ENCODE measurements around the gene NYAP2.

NYAP2 gene

GRCh38 chr2:225569995-225570394 is 170.5 kb downstream of the NYAP2 start:
- no peak for DNase-seq

- DNase-seq: no peak
Measured at GRCh38 chr2:225573603-225574002, 174.1 kb downstream of the NYAP2 start.

- no peak for DNase-seq
Measured at GRCh38 chr2:225574582-225575138, 175.2 kb downstream of the NYAP2 start.

DNA sequence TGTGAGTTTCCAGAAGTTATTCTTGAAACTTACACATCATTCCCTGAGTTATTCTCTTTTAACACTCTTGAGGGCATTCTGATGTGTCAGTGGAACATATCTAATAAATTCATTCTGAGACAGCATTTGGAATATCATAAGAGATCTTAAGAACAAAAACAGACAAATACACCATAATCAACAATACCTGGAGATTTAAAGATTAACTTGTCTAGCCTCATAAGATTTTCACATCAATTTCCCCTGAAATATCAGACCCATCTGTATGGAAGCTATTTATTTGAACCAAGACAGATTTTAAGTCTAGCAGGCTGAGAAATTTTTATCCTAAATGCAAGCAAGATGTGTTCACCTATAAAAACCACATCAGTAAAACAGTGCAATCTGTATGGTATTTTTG is 181.6 kb downstream of the NYAP2 start:
- DNase-seq: no peak

DNA sequence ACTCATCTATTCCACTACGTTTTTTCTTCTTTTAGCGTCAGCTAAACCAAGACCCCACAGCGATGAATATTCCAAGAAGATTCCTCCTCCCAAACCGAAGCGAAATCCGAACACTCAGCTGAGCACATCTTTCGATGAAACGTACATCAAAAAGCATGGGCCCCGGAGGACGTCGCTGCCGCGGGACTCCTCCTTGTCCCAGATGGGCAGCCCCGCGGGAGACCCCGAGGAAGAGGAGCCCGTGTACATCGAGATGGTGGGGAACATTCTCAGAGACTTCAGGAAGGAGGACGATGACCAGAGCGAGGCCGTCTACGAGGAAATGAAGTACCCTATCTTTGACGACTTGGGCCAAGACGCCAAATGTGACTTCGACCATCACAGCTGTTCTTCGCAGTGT is 182.4 kb downstream of the NYAP2 start:
- no peak for DNase-seq

GRCh38 chr2:225582355-225583116 is 183.0 kb downstream of the NYAP2 start:
- no peak for DNase-seq

DNA sequence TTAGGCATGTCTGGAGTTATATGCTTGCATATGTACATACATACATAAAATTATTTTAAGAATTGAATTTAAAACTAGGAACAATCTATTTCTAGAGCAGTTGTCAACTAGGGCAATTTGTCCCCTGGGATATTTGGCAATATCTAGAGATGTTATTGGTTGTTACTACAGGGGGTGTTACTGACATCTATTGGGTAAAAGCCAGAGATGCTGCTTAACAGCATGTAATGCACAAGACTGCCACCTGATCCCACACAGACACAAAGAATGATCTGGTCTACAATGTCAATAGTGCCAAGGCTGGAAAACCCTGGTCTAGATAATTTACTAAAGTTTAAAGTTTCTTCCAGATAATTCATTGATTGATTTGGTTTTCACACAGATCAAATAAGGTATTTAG is 185.3 kb downstream of the NYAP2 start:
- no peak for DNase-seq

GRCh38 chr2:225590932-225591331 is 191.4 kb downstream of the NYAP2 start:
- no peak for DNase-seq

DNA sequence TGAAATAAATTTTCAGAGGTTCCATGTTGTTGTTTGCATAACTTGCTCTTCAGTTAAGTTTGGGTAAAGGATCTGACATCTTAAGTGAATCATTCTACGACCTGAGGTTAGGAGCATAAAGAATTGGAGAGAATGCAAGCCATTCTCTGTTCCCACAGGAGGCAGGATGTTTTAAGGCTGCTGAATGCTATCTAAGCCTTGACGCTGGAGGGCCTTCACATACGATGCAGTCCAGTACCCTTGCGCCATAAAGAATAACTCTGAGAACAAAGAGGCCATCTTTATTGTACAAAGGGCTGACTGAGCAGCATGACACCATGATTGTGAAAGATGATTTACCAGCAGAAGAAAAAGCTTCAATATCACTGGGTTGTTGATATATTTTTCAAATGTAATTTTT is 198.4 kb downstream of the NYAP2 start:
- no peak for DNase-seq

DNA sequence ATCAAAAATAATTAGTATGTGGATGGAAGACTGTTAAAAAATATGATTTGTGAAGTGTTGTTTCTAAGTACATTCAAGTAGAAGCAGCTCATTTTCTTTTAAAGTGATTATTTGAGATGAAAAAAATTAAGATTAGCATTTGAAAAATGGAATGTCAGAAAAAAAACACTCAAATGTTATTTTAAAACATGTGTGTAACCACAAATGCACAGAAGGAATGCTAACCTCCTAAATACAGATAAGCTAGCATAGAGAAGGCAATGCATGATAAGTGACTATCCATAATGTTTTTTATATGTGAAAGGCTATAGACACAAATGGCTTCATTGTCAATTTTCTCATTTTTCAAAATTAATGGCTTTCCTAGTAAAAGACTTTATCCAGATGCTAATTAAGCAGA is 198.9 kb downstream of the NYAP2 start:
- no peak for DNase-seq

DNA sequence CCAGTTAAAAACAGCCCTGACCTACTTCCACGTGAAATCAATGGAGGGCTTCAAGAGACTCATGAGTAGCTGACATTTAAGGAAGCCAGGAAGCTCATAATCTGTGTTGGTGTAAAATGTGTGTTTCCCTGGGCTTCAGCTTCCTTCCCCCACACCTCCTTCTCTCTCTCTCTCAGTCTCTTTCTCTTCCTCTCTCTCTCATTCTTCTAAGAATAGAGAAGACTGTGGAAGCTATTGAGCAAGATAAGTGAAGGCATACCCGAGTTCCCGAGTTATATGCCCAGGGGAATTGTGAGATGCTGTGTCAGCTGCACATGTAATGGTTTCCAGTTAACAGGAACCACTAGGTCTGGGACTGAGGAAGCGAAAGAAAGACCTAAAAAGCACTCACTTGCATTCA is 199.4 kb downstream of the NYAP2 start:
- no peak for DNase-seq

DNA sequence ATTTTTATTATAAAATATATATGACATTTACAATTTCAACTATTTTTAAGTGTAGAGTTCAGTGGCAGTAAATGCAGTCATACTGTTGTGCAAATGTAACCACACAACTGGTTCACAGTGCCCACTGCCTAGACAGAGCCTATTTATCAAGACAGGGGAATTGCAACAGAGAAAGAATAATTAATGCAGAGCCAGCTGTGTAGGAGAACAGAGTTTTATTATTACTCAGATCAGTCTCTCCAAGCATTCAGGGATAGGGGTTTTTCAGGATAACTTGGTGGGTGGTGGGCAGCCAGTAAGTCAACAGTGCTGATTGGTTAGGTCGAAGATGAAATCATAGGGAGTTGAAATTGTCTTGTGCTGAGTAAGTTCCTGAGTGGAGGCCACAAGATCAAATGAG is 200.3 kb downstream of the NYAP2 start:
- no peak for DNase-seq

DNA sequence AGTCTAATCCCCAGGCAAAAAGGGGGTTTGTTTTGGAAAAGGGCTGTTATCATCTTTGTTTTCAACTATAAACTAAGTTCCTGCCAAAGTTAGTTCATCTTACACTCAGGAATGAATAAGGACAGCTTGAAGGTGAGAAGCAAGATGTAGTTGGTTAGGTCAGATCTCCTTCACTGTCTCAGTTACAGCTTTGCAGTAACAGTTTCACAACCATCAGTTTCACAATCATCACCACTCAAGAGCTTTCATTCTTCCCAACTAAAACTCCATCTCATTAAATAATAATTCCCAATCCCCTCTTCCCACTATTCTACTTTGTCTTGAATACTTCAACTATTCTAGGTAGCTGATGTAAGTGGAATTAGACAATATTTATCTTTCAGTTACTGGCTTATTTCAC is 200.9 kb downstream of the NYAP2 start:
- no peak for DNase-seq

- DNase-seq: no peak
Measured at GRCh38 chr2:225600865-225601264, 201.4 kb downstream of the NYAP2 start.

GRCh38 chr2:225602205-225602604 is 202.7 kb downstream of the NYAP2 start:
- no peak for DNase-seq

GRCh38 chr2:225608136-225608535 is 208.6 kb downstream of the NYAP2 start:
- DNase-seq: no peak

DNA sequence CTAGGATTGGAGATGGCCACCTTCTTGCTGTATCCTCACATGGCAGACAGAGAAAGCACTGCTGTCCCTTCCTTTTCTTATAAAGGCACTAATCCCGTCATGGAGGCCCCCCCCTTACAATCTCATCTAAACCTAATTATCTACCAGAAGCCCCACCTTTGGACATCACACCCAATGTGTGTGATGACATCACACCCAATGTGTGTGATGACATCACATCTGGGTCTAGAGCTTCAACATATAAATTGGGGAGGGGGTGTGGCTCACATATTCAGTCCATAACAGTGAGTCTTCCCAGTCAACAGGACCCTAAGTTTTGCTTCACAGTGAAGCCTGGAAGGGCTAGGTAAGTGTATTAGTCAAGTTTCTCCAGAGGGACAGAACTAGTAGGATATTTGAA is 213.1 kb downstream of the NYAP2 start:
- no peak for DNase-seq

DNA sequence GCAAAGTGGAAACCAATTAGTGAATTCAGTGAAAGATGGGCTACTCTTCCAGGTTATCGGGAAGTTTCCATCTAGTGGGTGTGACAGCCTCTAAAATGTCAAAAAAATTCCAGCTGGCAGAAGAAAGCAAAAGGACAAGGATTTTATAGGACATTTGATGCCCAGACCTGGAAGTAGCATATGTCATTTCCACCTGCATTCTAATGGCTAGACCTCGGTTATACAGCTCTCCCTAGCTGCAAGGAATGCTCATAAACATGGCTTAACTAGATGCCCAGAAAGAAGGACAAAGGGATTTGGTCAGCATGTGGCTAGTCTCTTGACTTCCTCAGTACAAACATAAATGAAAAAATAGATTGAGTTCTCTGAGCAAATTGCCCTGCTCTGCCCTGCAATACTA is 215.4 kb downstream of the NYAP2 start:
- DNase-seq: no peak

GRCh38 chr2:225615514-225615913 is 216.0 kb downstream of the NYAP2 start:
- no peak for DNase-seq

DNA sequence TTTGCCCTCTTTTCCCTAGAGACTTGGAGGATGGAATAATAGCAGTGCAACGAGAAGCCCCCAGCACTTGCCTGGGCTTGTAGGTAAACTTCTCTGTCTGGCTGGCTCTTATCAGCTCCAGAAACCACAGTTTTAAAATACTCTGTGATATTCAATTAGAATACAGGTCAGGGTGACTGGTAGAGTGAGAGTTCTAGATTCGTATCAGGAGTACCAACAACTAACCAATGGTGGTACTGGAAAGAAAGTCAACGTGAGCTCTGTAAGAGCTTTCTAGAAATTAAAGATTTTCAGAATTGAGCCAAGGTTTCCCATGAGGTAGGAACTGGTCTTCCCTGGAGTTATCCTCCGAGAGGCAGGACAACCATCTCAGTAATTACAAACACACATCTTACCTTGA is 216.9 kb downstream of the NYAP2 start:
- DNase-seq: no peak

DNA sequence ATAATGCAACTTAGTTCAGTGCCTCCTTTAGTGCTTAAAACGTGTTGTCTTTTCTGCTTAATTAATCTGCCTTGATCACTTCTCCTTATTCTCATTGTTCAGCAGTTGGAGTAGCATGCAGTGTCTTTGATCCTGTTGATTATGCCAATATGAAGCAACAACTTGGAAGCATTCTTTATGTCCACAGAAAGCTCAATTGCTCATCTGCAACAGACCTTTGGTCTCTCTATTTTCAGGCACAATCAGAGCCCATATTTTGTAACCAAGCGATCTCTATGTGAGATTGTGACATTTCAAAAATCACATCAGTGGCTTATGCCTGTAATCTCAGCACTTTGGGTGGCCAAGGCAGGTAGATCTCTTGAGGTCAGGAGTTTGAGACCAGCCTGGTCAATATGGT is 217.3 kb downstream of the NYAP2 start:
- no peak for DNase-seq

DNA sequence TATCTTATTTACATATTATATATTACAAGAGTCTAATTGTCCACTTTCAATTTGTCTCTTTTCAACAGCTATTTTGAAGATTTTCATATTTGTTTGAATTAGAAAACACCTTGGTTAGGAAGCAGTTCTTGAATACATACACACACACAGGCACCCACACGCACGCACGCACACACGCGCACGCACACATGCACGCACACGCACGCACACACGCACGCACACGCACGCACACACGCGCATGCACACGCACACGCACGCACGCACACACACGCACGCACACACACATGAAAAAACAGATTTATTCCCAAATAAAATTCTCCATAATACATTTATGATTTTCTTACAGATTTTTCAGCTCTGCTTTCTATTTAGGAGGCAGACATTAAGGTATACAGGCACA is 220.7 kb downstream of the NYAP2 start:
- DNase-seq: no peak

DNA sequence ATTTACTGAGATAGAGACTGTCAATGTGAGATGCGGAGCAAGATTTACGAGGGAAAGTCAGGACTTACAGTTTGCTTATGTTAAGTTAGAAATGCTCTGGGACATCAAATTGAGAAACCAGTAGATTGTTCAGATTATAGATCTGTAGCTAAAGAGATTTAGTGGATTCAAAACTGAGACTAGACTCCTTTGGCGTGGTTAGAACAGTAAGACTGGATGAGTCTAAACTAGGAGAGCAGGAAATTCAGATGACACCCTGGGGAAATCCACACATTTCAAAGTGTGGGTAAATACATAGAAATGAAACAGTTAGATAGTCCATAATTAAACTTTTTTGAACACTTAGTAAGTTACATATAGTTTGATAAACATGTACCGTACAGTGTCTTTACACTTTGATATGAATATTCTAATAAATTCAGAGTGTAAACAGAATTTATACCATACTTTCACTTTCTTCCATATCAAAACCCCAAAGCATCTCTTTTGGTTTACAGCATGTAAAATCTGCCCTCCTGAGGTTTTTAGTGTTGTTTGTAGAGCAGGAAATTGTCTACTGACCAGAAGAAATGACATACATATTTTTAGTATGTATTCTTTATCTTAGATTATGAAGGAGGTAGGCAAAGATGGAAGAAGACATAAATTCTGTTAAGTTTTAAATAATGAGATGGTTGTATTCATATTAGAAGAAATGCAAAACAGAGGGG is 231.5 kb downstream of the NYAP2 start:
- no peak for DNase-seq

DNA sequence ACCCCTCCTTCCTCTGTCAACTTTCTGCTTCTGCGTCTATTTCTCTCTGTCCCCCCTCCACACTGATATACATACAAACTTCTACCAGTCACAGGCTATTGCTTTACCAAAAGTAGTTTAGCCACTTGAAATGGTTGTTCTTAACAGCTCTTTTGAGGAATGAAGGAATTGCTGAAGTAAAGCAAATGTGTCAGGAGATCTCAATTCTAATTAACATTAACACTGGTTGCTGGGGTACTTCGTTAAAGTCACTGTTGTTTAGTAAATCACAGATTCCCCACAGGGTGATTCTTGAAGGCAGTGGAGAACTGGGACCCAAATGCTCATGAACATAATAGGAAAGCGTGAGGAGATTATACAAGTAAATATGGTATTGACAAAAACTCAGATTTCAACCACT is 232.8 kb downstream of the NYAP2 start:
- DNase-seq: no peak

- no peak for DNase-seq
Measured at GRCh38 chr2:225636558-225636957, 237.0 kb downstream of the NYAP2 start.

Data from NCI-H2227 treated with DMSO at 0.1 percent for 48 hours (cell line).